ENCODE measurements around the gene ARMC5. TPM values are rescaled to one million over a fixed set of nuclear protein-coding genes. Genes with fewer than 3 reads are reported as not detected.

Gene ARMC5
- total and polyA plus RNA-seq, 9 of the 15 experiments (the other 6 are each of a cell fraction or from before 2014, with no cell fraction given): 0.11 to 13.5 (median 2.1) TPM

- CTCF ChIA-PET (ENCODE audit: low intra/inter-chr PET ratio): no interaction called here
- peaks cover 10 to 24% of the 10 kb centered on the region in 2 experiments; a peak in 4 of 5 replicates for H3K4me1 ChIP-seq (replicated peaks in 1 of 2; ENCODE audit: control insufficient read depth in 2 of 2, insufficient read depth in 2 of 2, low read length in 2 of 2)
- TF ChIP-seq TAF1 (IDR thresholded peaks at IDR 0.05; ENCODE audit: control insufficient read depth, extremely low read depth, insufficient read depth, low read length, severe bottlenecking): no peak
- no peak for TF ChIP-seq SIX5 (IDR thresholded peaks at IDR 0.05; ENCODE audit: borderline replicate concordance in 1 of 2, insufficient read depth in 1 of 2, low read depth in 1 of 2, low read length in 2 of 2)
- TF ChIP-seq ZNF589 (CRISPR knock-in tag; IDR thresholded peaks at IDR 0.05; ENCODE audit: low read depth): 0 out of 2 replicates have a peak, but pooled peaks have one; percentile 42
- TF ChIP-seq NFRKB (IDR thresholded peaks at IDR 0.05; ENCODE audit: low read depth): peak; percentile 71; the same call in 1 of the 2 replicates
- TF ChIP-seq CHD1 (IDR thresholded peaks at IDR 0.05; ENCODE audit: low read length): peak; percentile 52
- 0 out of 2 replicates have a peak, but pooled peaks have one; percentile 25 for TF ChIP-seq GATA2 (CRISPR knock-in tag; IDR thresholded peaks at IDR 0.05)
- no peak for TF ChIP-seq TGIF2 (CRISPR knock-in tag; IDR thresholded peaks at IDR 0.05)
- TF ChIP-seq ZNF707 (CRISPR knock-in tag; conservative IDR thresholded peaks at IDR 0.05): no peak
- TF ChIP-seq, protein P1, sequence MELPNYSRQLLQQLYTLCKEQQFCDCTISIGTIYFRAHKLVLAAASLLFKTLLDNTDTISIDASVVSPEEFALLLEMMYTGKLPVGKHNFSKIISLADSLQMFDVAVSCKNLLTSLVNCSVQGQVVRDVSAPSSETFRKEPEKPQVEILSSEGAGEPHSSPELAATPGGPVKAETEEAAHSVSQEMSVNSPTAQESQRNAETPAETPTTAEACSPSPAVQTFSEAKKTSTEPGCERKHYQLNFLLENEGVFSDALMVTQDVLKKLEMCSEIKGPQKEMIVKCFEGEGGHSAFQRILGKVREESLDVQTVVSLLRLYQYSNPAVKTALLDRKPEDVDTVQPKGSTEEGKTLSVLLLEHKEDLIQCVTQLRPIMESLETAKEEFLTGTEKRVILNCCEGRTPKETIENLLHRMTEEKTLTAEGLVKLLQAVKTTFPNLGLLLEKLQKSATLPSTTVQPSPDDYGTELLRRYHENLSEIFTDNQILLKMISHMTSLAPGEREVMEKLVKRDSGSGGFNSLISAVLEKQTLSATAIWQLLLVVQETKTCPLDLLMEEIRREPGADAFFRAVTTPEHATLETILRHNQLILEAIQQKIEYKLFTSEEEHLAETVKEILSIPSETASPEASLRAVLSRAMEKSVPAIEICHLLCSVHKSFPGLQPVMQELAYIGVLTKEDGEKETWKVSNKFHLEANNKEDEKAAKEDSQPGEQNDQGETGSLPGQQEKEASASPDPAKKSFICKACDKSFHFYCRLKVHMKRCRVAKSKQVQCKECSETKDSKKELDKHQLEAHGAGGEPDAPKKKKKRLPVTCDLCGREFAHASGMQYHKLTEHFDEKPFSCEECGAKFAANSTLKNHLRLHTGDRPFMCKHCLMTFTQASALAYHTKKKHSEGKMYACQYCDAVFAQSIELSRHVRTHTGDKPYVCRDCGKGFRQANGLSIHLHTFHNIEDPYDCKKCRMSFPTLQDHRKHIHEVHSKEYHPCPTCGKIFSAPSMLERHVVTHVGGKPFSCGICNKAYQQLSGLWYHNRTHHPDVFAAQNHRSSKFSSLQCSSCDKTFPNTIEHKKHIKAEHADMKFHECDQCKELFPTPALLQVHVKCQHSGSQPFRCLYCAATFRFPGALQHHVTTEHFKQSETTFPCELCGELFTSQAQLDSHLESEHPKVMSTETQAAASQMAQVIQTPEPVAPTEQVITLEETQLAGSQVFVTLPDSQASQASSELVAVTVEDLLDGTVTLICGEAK (IDR thresholded peaks at IDR 0.05): no peak
- TF ChIP-seq, protein P1 (CRISPR knock-in tag; IDR thresholded peaks at IDR 0.05): no peak
- TF ChIP-seq BACH1 (tag; IDR thresholded peaks at IDR 0.05): 0 out of 2 replicates have a peak, but pooled peaks have one; percentile 16
- TF ChIP-seq SIN3A (IDR thresholded peaks at IDR 0.05; ENCODE audit: borderline replicate concordance in 2 of 2, control insufficient read depth in 1 of 2, low read depth in 2 of 2, low read length in 2 of 2): peak in 1 of 2 experiments; percentile 9; a peak in 1 of 4 replicates
- TF ChIP-seq ZKSCAN1 (IDR thresholded peaks at IDR 0.05; ENCODE audit: low read depth, low read length): peak; percentile 88
Observed at GRCh38 chr16:31508706-31509195, 49.5 kb downstream of the ARMC5 start.

More at GRCh38 chr16:31508706-31509195, 49.5 kb downstream of the ARMC5 start:
- BruUV-seq (replicated peaks): TSS peak; percentile 88
- H3K79me2 ChIP-seq (ENCODE audit: control insufficient read depth, insufficient read depth, low read length): peaks cover 35% of the 10 kb centered on the region
- peak in 1 of 4 experiments; percentile 30 for DNase-seq (ENCODE audit: extremely low read depth in 1 of 4, low spot score in 3 of 4)
- no peaks in the 10 kb centered on the region for H4K20me1 ChIP-seq (replicated peaks; ENCODE audit: control insufficient read depth, insufficient read depth, low read length)
- ATAC-seq: peak; percentile 12
- peak overlapping the region; percentile 89 for H3K4me2 ChIP-seq (ENCODE audit: insufficient read depth, low read length)
- peaks cover 5% of the 10 kb centered on the region; the same call in 1 of the 2 replicates for H3K9me3 ChIP-seq (replicated peaks; ENCODE audit: control insufficient read depth, insufficient read depth, low read depth, low read length)
- peak overlapping the region; percentile 92 for H3K27ac ChIP-seq (ENCODE audit: extremely low read depth, low read depth, low read length)
- FAIRE-seq: peak; percentile 58
- WGBS (ENCODE audit: insufficient coverage, low coverage, missing lambda C conversion rate): 1% methylated on average over 6 of the region's 6 CpGs
- H3K27me3 ChIP-seq (ENCODE audit: control insufficient read depth in 2 of 2, insufficient read depth in 2 of 2, low read length in 2 of 2): no peaks in the 10 kb centered on the region
- intact Hi-C loops (cut with micrococcal nuclease): loop anchor here (5.0 kb wide), 1 partner anchor 51 kb away; the partner anchor contains the start of gene ARMC5
- in situ Hi-C loops (cut with MboI): no loop called here
- POLR2A ChIA-PET: interaction anchor here (0.5 to 3.9 kb wide), 23 partner anchors 9 to 545 kb away, joined by 3 to 29 read pairs (median 4); partner anchors contain the start of genes AHSP, ARMC5 and ZNF267
- peak overlapping the region; percentile 79 for H3K4me3 ChIP-seq
- peak overlapping the region; percentile 97 to 100 for H3K9ac ChIP-seq (ENCODE audit: insufficient read depth in 1 of 2, low read depth in 2 of 2, low read length in 2 of 2)
- H3K9me1 ChIP-seq (ENCODE audit: control insufficient read depth, insufficient read depth, low read length): no peaks in the 10 kb centered on the region
- peaks cover 27% of the 10 kb centered on the region for H3K36me3 ChIP-seq (ENCODE audit: control insufficient read depth, insufficient read depth, low read length)
- peak overlapping the region; percentile 71; the same call in 1 of the 2 replicates for H2AFZ ChIP-seq (ENCODE audit: low read depth, low read length)
